ENCODE results near the gene DHX8. TPM values are rescaled to one million over a fixed set of nuclear protein-coding genes. Genes with fewer than 3 reads are reported as not detected.

The DHX8 gene
- total RNA-seq, 1 experiment from 2014 or later, result 54.1 TPM

- Histone ChIP-seq H3K23me2 (ENCODE audit: insufficient read length, low read depth, low read length, poor library complexity, severe bottlenecking) (no peaks in the 10 kb centered on the region), H3K56ac (ENCODE audit: insufficient read length, low read depth, low read length) (no peak overlapping the region), H3T11ph (ENCODE audit: low read length) (no peak overlapping the region), H2BK20ac (ENCODE audit: low read depth, low read length, poor library complexity, severe bottlenecking) (no peak overlapping the region), H2BK15ac (ENCODE audit: low read depth, low read length) (no peak overlapping the region), H4K5ac (ENCODE audit: insufficient read length, low read depth, low read length) (no peak overlapping the region), H3K27me3 (ENCODE audit: insufficient read depth, low read length) (no peaks in the 10 kb centered on the region), H4K20me1 (ENCODE audit: control insufficient read depth, insufficient read depth, insufficient read length) (no peaks in the 10 kb centered on the region), H3K18ac (ENCODE audit: insufficient read length, low read depth, low read length) (no peak overlapping the region), H3K4me2 (ENCODE audit: insufficient read depth, insufficient read length, low read length) (no peak overlapping the region), H4K91ac (ENCODE audit: insufficient read length, low read depth, low read length) (no peak overlapping the region), H3K4me1 (ENCODE audit: insufficient read depth, low read length) (peaks cover 2% of the 10 kb centered on the region; the same call in 1 of the 2 replicates), H3K4ac (ENCODE audit: low read depth, low read length) (no peak overlapping the region), H2BK5ac (ENCODE audit: insufficient read length, low read length) (no peak overlapping the region), H2BK12ac (ENCODE audit: insufficient read length, low read depth, low read length) (no peak overlapping the region), H3K27ac (ENCODE audit: insufficient read length, low read depth, low read length) (no peak overlapping the region), H3K9ac (ENCODE audit: extremely low read depth, insufficient read length, low read length) (no peak overlapping the region), H2AFZ (ENCODE audit: low read length) (peak overlapping the region; percentile 37), H2AK5ac (ENCODE audit: insufficient read length, low read length) (no peak overlapping the region), H3K79me1 (ENCODE audit: insufficient read depth, low read depth, low read length, poor library complexity, severe bottlenecking) (no peaks in the 10 kb centered on the region), H2BK120ac (ENCODE audit: low read depth, low read length, poor library complexity, severe bottlenecking) (no peak overlapping the region), H4K8ac (replicated peaks; ENCODE audit: insufficient read length, low read depth, low read length) (no peak overlapping the region), H3K79me2 (ENCODE audit: insufficient read depth, low read length) (no peaks in the 10 kb centered on the region), H3K9me3 (ENCODE audit: control insufficient read depth, low read depth, low read length) (no peaks in the 10 kb centered on the region), H3K14ac (ENCODE audit: insufficient read depth, low read length) (no peak overlapping the region), H3K23ac (ENCODE audit: insufficient read length, low read depth, low read length) (no peak overlapping the region)
- Mint-ChIP-seq H3K4me3 (no peak overlapping the region), H3K27ac (peak overlapping the region in 2 of 3 experiments; percentile 26 to 57; a peak in 2 of 7 replicates), H3K9me3 (no peaks in the 10 kb centered on the region), H3K27me3 (ENCODE audit: low read depth) (peaks cover 3% of the 10 kb centered on the region; the same call in 1 of the 2 replicates), H3K4me1 (peaks cover 9 to 11% of the 10 kb centered on the region in 2 experiments), H3K36me3 (ENCODE audit: insufficient read depth in 1 of 3, low read depth in 3 of 3) (no peaks in the 10 kb centered on the region)
- TF ChIP-seq, protein P1, sequence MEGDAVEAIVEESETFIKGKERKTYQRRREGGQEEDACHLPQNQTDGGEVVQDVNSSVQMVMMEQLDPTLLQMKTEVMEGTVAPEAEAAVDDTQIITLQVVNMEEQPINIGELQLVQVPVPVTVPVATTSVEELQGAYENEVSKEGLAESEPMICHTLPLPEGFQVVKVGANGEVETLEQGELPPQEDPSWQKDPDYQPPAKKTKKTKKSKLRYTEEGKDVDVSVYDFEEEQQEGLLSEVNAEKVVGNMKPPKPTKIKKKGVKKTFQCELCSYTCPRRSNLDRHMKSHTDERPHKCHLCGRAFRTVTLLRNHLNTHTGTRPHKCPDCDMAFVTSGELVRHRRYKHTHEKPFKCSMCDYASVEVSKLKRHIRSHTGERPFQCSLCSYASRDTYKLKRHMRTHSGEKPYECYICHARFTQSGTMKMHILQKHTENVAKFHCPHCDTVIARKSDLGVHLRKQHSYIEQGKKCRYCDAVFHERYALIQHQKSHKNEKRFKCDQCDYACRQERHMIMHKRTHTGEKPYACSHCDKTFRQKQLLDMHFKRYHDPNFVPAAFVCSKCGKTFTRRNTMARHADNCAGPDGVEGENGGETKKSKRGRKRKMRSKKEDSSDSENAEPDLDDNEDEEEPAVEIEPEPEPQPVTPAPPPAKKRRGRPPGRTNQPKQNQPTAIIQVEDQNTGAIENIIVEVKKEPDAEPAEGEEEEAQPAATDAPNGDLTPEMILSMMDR (conservative IDR thresholded peaks at IDR 0.05), result no peak
- DNase-seq, result peak; percentile 47
- WGBS (ENCODE audit: extremely low coverage, insufficient read length, low lambda C conversion rate), result no CpG with 5 or more reads among the region's 1 CpG
These were observed 44.7 kb upstream of the DHX8 start for GRCh38 chr17:43439041-43439440.

Data from H9 (cell line).